HG03025 (cell line): ENCODE data around the gene CPB2.

Experiments
- ATAC-seq: cut with Tn5 transposase; IDR thresholded peaks from one replicate; pipeline ENCODE4 v1.9.1; 2021; ENCODE audit warnings: mild to moderate bottlenecking, moderate library complexity; ENCODE audit not compliant: unreplicated experiment, low FRiP score

Gene CPB2

DNA sequence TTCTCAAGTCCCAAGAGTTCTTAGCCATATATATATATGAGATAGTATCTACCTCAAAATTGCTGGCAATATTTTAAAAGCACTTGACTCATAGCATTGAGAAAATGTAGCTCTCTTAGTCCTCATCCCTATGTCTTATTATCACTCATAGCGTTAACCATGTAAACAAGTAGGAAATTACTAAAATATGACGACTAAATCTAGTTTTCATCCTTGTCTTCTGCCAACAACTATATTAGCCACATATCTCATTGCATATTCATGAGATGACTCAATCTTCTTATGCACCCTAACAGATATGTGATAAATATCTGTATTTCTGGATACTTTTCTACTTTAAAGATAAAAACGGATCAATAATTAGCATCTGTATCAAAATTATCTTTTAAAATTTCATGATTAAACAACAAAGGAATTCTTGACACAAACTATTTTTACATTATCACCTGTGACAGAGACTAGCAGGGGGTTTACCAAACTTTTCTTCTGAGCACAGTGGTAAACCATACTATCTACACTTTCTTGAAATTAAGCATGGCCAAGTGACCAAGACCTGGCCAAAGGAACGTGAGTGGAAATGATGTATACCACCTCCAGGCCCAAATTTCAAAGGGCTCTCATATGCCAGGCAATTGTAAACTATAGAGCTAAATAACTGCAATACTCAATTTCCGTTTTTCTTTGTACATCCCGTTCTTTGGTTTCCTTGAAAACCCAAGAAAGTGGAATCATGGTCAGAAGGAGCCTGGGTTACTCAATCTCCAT is 98.0 kb downstream of the CPB2 start:
- no peak for ATAC-seq

DNA sequence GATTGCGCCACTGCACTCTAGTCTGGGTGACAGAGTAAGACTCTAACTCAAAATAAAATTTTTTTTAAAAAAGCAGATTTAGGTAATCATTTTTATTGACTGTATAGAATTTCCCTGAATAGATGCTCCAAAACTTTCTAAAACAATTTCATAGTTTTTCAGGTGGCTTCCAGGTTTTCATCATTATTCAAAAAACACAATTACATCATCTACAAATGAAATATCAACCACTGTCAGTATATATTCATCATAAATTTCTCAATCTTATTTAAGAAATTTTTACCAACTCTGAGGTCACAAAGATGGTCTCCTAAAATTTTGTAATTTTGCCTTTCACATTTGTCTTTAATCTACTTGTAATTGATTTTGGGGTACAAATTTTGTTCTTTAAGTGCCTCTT is 100.3 kb downstream of the CPB2 start:
- ATAC-seq, result no peak
